Measurements from ENCODE around the gene CACNG4.

Gene CACNG4

DNA sequence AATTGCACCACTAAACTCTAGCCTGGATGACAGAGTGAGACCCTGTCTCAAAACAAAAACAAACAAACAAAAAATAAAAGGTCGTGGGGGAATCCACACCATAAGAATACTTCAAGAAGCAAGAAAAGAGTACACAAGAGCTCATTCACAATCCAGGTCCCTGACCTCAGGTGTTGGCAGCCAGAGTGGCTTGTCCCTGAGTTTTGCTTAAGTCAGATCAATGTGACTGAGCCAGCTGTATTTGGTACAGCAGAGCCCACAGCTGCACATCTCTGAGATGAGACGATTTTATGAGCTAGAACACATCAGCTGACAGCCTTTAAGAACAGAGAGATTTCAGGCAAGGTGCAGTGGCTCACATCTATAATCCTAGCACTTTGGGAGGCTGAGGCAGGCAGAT lies 102.2 kb downstream of the CACNG4 start:
- DNase-seq (ENCODE audit: low spot score): no peak

GRCh38 chr17:67067571-67068482 lies 103.3 kb downstream of the CACNG4 start:
- DNase-seq (ENCODE audit: low spot score): no peak

- peak; percentile 73 for DNase-seq (ENCODE audit: low spot score)
These were observed 104.5 kb downstream of the CACNG4 start for GRCh38 chr17:67068999-67069398.

DNA sequence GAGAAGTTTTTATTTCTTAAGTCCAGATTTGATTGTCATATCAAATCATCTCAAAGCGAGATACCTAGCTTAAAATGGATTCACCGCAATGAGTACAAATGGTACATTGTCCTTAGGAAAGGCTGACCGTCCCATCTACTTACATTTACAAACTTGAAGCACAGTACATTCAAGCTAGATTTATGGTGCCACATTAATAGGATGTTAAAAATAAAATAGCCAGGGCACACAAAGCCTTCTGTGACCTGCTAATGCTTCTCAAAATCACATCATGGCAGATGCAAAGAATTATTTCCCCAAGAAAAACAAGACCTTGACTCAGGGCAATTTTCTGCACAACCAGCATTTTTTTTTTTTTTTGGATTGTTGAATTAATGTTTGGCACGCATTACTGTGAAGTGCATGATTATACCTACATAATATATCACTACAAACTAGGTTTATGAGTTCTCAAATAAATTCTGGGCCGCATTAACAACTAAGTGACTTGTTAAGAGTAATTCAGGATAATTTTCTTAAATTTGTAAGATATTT lies 105.2 kb downstream of the CACNG4 start:
- no peak for DNase-seq (ENCODE audit: low spot score)

DNA sequence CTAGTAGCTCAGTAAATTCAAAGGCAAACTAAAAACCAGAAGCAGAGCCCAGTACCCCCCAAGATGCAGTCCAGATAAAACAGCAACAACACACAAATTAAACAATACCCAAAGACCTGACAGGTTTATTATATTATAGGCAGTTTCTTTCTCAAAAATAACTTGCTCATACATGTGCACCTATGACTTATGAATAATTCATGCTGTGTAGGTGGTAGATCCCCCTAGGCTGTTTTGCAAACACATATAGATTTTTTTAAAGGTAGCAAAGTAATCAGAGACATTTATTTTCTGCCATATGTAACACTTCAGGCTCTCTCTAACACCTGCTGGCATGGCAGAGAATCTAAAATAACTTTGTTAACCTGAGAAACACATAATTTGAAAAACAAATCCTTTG lies 107.1 kb downstream of the CACNG4 start:
- DNase-seq (ENCODE audit: low spot score): no peak

DNA sequence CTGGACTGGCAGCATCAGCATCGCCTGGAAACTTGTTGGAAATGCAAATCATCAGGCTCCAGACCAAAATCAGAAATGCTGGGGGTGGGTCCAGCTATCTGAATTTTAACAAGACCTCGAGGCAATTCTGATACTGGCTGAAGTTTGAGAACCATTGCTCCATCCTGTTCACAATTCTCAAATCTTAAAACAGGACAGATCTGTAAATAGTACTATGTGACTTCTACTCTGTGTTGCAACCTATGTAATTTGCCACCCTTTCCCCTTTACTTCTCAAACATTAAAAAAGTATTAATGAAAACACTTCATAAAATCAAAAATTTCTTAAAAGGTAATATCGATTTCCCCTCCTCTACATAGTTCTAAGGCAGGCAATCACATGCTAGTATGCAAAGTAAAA lies 108.4 kb downstream of the CACNG4 start:
- DNase-seq (ENCODE audit: low spot score): no peak

DNA sequence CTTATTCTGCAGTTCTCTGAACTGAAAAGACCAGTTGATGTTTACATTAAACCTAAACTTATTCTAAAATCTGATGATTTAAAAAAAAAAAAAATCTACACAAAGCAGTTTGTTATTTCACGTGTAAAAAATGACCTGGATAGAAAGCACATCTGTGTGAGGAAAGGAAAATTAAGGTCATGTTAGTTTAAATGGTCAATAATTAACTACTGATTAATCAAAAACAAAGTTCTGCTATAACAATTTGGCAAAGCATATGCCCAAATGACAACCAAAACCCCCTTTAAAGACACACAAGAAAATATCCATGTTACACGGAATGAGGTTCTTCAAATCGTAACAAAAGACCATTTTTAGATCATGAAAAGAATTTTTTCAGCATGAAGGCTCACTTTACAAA lies 110.3 kb downstream of the CACNG4 start:
- no peak for DNase-seq (ENCODE audit: low spot score)

DNA sequence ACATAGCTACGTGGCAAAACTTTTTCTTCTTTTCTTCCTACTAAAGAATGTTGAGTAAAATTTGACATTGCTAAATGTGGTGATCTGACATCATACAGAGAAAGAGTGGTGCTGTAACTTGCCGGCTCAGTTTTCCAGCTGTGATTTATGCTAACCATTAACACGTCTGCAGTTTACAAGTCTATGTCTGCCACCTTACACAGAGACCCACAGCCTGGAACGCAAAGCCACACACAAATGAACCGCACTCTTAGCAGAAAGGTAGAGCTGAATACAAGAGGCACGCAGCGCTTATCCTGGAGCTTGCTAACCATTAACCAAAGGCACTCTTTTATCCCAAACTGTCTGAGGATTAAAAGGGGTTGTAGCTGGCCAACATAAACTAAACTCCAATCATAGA lies 111.8 kb downstream of the CACNG4 start:
- no peak for DNase-seq (ENCODE audit: low spot score)

DNA sequence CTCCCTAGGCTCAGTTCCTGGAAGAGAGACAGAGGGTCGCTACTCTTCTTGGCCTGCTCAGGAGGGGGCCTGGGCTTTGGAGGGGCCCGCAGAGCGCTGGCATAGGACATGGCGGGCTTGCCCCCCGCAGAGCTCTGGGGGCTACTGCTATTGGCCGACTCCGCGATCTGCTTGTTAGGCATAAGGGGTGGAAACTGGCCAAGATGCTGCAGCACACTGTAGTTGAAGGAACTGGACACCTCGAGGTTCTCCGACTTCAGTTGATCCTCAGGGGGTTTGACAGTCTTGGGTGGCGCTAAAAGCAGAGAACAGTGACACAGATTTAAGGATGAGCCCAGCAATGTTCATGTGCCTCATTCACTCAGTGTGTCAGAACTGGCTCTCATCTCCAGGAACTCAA lies 113.8 kb downstream of the CACNG4 start:
- DNase-seq (ENCODE audit: low spot score): no peak

- no peak for DNase-seq (ENCODE audit: low spot score)
These were observed 115.0 kb downstream of the CACNG4 start for GRCh38 chr17:67079491-67079890.

- no peak for DNase-seq (ENCODE audit: low spot score)
These were observed 116.3 kb downstream of the CACNG4 start for GRCh38 chr17:67080804-67081203.

DNA sequence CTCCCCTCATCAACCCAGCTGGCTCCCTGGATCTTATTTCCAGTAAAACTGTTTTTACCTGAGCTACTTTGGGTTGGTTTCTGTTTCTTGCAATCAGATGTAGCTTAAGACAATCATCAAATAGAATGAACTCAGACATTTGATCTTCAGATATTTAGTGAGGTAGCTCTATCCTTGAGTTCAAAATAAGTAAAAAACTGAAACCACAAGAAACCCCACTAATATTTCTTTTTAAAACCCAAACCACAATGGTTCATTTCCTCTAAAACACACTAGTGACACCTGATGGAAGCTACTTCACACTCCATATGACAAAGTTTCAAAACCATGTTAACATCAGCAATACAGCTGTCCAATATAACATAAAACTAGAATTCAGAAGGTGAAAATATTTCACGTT lies 117.6 kb downstream of the CACNG4 start:
- DNase-seq (ENCODE audit: low spot score): no peak
